NCI-H524 (cell line): ENCODE results near the gene PEX7.
A peak's percentile ranks its signal among the peaks of the same experiment; 100 is the strongest.
"Not testable (repeated sequence)": the region's sequence is repeated elsewhere in the genome, so short reads cannot be mapped to it uniquely, and the experiment has no call there.

ENCODE experiments used
- DNase-seq, 2 experiments: peaks; one replicate each; lab custom pipeline; 2025; lab: John Stamatoyannopoulos, UW

Gene PEX7

GRCh38 chr6:136950436-136951126, 128.2 kb downstream of the PEX7 start:
- no peak for DNase-seq

- peak; percentile 19 to 62 for DNase-seq
Measured at GRCh38 chr6:136952714-136953260, 130.4 kb downstream of the PEX7 start.

- DNase-seq = no peak
Measured at GRCh38 chr6:136955123-136955522, 132.7 kb downstream of the PEX7 start.

GRCh38 chr6:136956590-136957544, 134.5 kb downstream of the PEX7 start:
- DNase-seq = no peak

- DNase-seq = no peak
Measured at GRCh38 chr6:136958168-136958567, 135.8 kb downstream of the PEX7 start.

GRCh38 chr6:136959471-136959891, 137.1 kb downstream of the PEX7 start:
- DNase-seq = peak in 1 of 2 experiments; percentile 21

GRCh38 chr6:136959935-136960334, 137.5 kb downstream of the PEX7 start:
- DNase-seq = not testable (repeated sequence)

GRCh38 chr6:136960781-136961180, 138.4 kb downstream of the PEX7 start:
- DNase-seq = no peak

- no peak for DNase-seq
Measured at GRCh38 chr6:136961848-136962247, 139.5 kb downstream of the PEX7 start.

- DNase-seq = peak; percentile 79 to 91
Measured at GRCh38 chr6:136962661-136963060, 140.3 kb downstream of the PEX7 start.

GRCh38 chr6:136963259-136963658, 140.9 kb downstream of the PEX7 start:
- no peak for DNase-seq
